Smooth muscle cell (in vitro differentiated cells): ENCODE data around the gene EPHB6. TPM values are rescaled to one million over a fixed set of nuclear protein-coding genes. Genes with fewer than 3 reads are reported as not detected.

Experiments used
- DNase-seq: peaks from one replicate; lab custom pipeline; 2025; ENCODE audit not compliant: unreplicated experiment; lab: John Stamatoyannopoulos, UW
- H2AFZ ChIP-seq: fragments of 200-600 bp; sonication (generic); 2 replicates; pipeline ENCODE4 v1.6.0; 2016; ENCODE audit warnings: antibody characterized with exemption, low read depth, mild to moderate bottlenecking
- H3F3A ChIP-seq: fragments of 200-600 bp; sonication (generic); 2 replicates; pipeline ENCODE4 v1.6.0; 2017; ENCODE audit warnings: antibody characterized with exemption, low read depth
- H3K27ac ChIP-seq: fragments of 200-600 bp; sonication (generic); 2 replicates; pipeline ENCODE4 v1.5.1; 2016; ENCODE audit warnings: low read depth, mild to moderate bottlenecking
- H3K27me3 ChIP-seq: fragments of 200-600 bp; sonication (generic); 2 replicates; pipeline ENCODE4 v1.6.1; 2016; ENCODE audit warnings: low read depth, mild to moderate bottlenecking
- H3K36me3 ChIP-seq: fragments of 200-600 bp; sonication (generic); 2 replicates; pipeline ENCODE4 v1.5.1; 2016; ENCODE audit warnings: low read depth
- H3K4me1 ChIP-seq: fragments of 200-600 bp; sonication (generic); 2 replicates; pipeline ENCODE4 v1.5.1; 2016; ENCODE audit warnings: low read depth
- H3K4me2 ChIP-seq: fragments of 200-600 bp; sonication (generic); 2 replicates; pipeline ENCODE4 v1.6.0; 2016; ENCODE audit warnings: mild to moderate bottlenecking
- H3K4me3 ChIP-seq: fragments of 200-600 bp; sonication (generic); 2 replicates; pipeline ENCODE4 v1.5.1; 2016; ENCODE audit warnings: mild to moderate bottlenecking
- H3K79me2 ChIP-seq: fragments of 200-600 bp; sonication (generic); 2 replicates; pipeline ENCODE4 v1.6.0; 2016; ENCODE audit warnings: low read depth, mild to moderate bottlenecking
- H3K9ac ChIP-seq: fragments of 200-600 bp; sonication (generic); 2 replicates; pipeline ENCODE4 v1.6.0; 2016; ENCODE audit warnings: low read depth
- H3K9me3 ChIP-seq: fragments of 200-600 bp; sonication (generic); replicated peaks from 2 replicates; pipeline ENCODE4 v1.5.1; 2016; ENCODE audit warnings: low read depth
- H4K20me1 ChIP-seq: fragments of 200-600 bp; sonication (generic); 2 replicates; pipeline ENCODE4 v1.6.0; 2016; ENCODE audit warnings: low read depth
- WGBS: methylation state at CpG from one replicate; pipeline ENCODE4 v1.1.7; 2016; ENCODE audit warnings: low lambda C conversion rate; 5-methylcytosine and 5-hydroxymethylcytosine counted together
- polyA plus RNA-seq: library from polyadenylated mRNA; unstranded; fragments of >200 nt; fragmentation: Nextera tagmentation; extraction: Ambion mirVana; gene quantifications from 2 replicates; pipeline ENCODE4 v1.2.1, GENCODE V29; 2016
- total RNA-seq: library from RNA; depleted of rRNA; stranded (reverse); fragments of >200 nt; gene quantifications from 2 replicates; pipeline ENCODE4 v1.2.3, GENCODE V29; 2014
- TF ChIP-seq, protein P1 (sequence below): fragments of 200-600 bp; sonication (generic); IDR thresholded peaks from 2 replicates; pipeline ENCODE4 v1.5.1; 2017; ENCODE audit warnings: borderline replicate concordance, mild to moderate bottlenecking, antibody characterized with exemption; ENCODE audit not compliant: insufficient read depth, poor library complexity, severe bottlenecking

EPHB6 gene
- total and polyA plus RNA-seq, 2 experiments from 2014 or later = 4.8 to 12.6 TPM

DNA sequence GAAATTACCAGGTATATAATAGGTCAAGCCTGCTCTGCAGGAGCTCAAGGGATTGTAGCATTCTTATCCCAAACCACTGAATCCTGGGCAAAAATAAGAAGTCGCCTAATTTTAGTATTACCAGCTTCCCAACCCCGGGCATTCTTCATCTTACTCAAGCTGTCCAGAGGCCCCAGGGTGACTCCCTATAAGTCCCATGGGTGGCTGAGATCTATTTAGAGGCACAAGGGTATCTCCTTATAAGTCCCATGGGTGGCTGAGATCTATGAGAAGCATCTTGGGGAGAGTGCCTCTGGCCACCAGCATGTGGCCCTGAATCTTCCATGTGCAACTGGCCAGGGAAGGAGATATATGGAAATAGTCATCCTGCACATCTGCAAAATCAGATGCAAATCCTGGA lies 45.2 kb upstream of the EPHB6 start:
- H3K9ac ChIP-seq = no peak overlapping the region
- H3K4me2 ChIP-seq = no peak overlapping the region
- DNase-seq = no peak
- H3K4me3 ChIP-seq = no peak overlapping the region
- 80% methylated on average over 2 of the region's 2 CpGs for WGBS
- no peaks in the 10 kb centered on the region for H3K79me2 ChIP-seq
- TF ChIP-seq, protein P1, sequence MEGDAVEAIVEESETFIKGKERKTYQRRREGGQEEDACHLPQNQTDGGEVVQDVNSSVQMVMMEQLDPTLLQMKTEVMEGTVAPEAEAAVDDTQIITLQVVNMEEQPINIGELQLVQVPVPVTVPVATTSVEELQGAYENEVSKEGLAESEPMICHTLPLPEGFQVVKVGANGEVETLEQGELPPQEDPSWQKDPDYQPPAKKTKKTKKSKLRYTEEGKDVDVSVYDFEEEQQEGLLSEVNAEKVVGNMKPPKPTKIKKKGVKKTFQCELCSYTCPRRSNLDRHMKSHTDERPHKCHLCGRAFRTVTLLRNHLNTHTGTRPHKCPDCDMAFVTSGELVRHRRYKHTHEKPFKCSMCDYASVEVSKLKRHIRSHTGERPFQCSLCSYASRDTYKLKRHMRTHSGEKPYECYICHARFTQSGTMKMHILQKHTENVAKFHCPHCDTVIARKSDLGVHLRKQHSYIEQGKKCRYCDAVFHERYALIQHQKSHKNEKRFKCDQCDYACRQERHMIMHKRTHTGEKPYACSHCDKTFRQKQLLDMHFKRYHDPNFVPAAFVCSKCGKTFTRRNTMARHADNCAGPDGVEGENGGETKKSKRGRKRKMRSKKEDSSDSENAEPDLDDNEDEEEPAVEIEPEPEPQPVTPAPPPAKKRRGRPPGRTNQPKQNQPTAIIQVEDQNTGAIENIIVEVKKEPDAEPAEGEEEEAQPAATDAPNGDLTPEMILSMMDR = no peak
- H4K20me1 ChIP-seq = no peaks in the 10 kb centered on the region
- H2AFZ ChIP-seq = no peak overlapping the region
- no peaks in the 10 kb centered on the region for H3K36me3 ChIP-seq
- H3K4me1 ChIP-seq = no peaks in the 10 kb centered on the region
- peak overlapping the region; percentile 48 for H3K27ac ChIP-seq
- no peaks in the 10 kb centered on the region for H3K27me3 ChIP-seq
- no peaks in the 10 kb centered on the region for H3K9me3 ChIP-seq
- no peaks in the 10 kb centered on the region for H3F3A ChIP-seq

- no peaks in the 10 kb centered on the region for H3K4me1 ChIP-seq
- DNase-seq = no peak
- H3K27me3 ChIP-seq = no peaks in the 10 kb centered on the region
- no peaks in the 10 kb centered on the region for H4K20me1 ChIP-seq
- H3K36me3 ChIP-seq = no peaks in the 10 kb centered on the region
- no peak overlapping the region for H3K9ac ChIP-seq
- no peaks in the 10 kb centered on the region for H3K9me3 ChIP-seq
- H3K27ac ChIP-seq = no peak overlapping the region
- no peak overlapping the region for H2AFZ ChIP-seq
- WGBS = 38% methylated on average over 6 of the region's 6 CpGs
- H3K4me2 ChIP-seq = no peak overlapping the region
- H3K79me2 ChIP-seq = no peaks in the 10 kb centered on the region
- no peak overlapping the region for H3K4me3 ChIP-seq
- TF ChIP-seq, protein P1 = peak; percentile 68
- no peaks in the 10 kb centered on the region for H3F3A ChIP-seq
Observed at GRCh38 chr7:142811154-142811737, 43.6 kb upstream of the EPHB6 start.

GRCh38 chr7:142812437-142813215 lies 42.2 kb upstream of the EPHB6 start:
- DNase-seq = no peak
- Histone ChIP-seq H2AFZ (no peak overlapping the region), H3F3A (no peaks in the 10 kb centered on the region), H3K9ac (no peak overlapping the region), H3K27me3 (no peaks in the 10 kb centered on the region), H3K9me3 (no peaks in the 10 kb centered on the region), H3K79me2 (no peaks in the 10 kb centered on the region), H3K27ac (peak overlapping the region; percentile 68), H4K20me1 (no peaks in the 10 kb centered on the region), H3K4me2 (peak overlapping the region; percentile 14), H3K4me1 (no peaks in the 10 kb centered on the region), H3K4me3 (no peak overlapping the region), H3K36me3 (no peaks in the 10 kb centered on the region)
- TF ChIP-seq, protein P1 = no peak
- WGBS = 16% methylated on average over 7 of the region's 7 CpGs

DNA sequence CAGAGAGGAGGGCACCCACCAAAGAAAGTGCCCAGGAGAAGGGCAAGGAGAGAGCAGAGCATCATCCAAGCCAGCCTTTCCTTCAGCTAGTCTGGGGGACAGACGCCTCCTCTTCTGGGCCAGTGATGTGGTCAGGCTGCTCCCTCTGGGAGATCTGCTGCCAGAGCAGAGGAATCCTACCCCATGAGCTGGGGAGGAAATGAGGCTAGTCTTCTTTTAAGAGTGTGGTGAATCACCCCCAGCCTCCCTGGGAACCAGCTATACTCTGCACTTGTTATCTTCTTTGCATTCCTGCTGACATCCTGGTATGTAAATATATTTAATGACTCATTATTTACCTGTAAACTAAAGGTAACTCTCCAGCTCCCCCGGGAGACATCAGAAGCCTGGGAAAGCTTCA lies 41.6 kb upstream of the EPHB6 start:
- H3K9ac ChIP-seq = no peak overlapping the region
- no peaks in the 10 kb centered on the region for H4K20me1 ChIP-seq
- H3K36me3 ChIP-seq = no peaks in the 10 kb centered on the region
- H3K4me3 ChIP-seq = no peak overlapping the region
- H3K79me2 ChIP-seq = no peaks in the 10 kb centered on the region
- no peak for DNase-seq
- no peaks in the 10 kb centered on the region for H3K9me3 ChIP-seq
- H3K27me3 ChIP-seq = no peaks in the 10 kb centered on the region
- H2AFZ ChIP-seq = no peak overlapping the region
- no peaks in the 10 kb centered on the region for H3F3A ChIP-seq
- no peaks in the 10 kb centered on the region for H3K4me1 ChIP-seq
- TF ChIP-seq, protein P1 = no peak
- peak overlapping the region; percentile 68 for H3K27ac ChIP-seq
- 1% methylated on average over 2 of the region's 2 CpGs for WGBS
- peak overlapping the region; percentile 31 for H3K4me2 ChIP-seq
